Panc1 (cell line): ENCODE results near the gene TMEM14C. TPM values are rescaled to one million over a fixed set of nuclear protein-coding genes. Genes with fewer than 3 reads are reported as not detected.

Experiments
- ATAC-seq: fragments of 200-7000 bp; cut with Tn5 transposase; 2 replicates; pipeline ENCODE4 v1.9.1; 2020; ENCODE audit warnings: mild to moderate bottlenecking, moderate library complexity
- BruUV-seq: library from RNA; stranded (reverse); fragments of 400-500 nt; replicated peaks from 2 replicates; lab custom pipeline; 2021; lab: Mats Ljungman, UMichigan
- CTCF ChIA-PET: fragments of 300-600 bp; sonication (Branson Sonifier 250); formaldehyde crosslinking; loops from one replicate; lab custom pipeline; 2022; ENCODE audit warnings: antibody characterized with exemption; lab: Charles Lee
- POLR2A ChIA-PET: fragments of 300-600 bp; sonication (Branson Sonifier 250); formaldehyde crosslinking; loops from one replicate; lab custom pipeline; 2022; ENCODE audit warnings: antibody characterized with exemption; lab: Charles Lee
- DNase-seq: peaks from one replicate; pipeline ENCODE4 v3.0.0-alpha.2; 2010; ENCODE audit warnings: low read depth, low spot score
- H3K27ac ChIP-seq: 2 replicates; pipeline ENCODE4 v1.5.1; 2011; ENCODE audit warnings: mild to moderate bottlenecking, low read length, inconsistent platforms
- H3K27me3 ChIP-seq: fragments of 200-500 bp; sonication (Bioruptor generic); 2 replicates; pipeline ENCODE4 v1.6.0; 2014; ENCODE audit warnings: low read length, inconsistent platforms; ENCODE audit not compliant: control insufficient read depth, insufficient read depth
- H3K36me3 ChIP-seq: fragments of 200-500 bp; sonication (Bioruptor generic); 2 replicates; pipeline ENCODE4 v1.5.1; 2014; ENCODE audit warnings: inconsistent platforms, mild to moderate bottlenecking, low read length, moderate library complexity; ENCODE audit not compliant: control insufficient read depth, insufficient read depth
- H3K4me1 ChIP-seq: 2 replicates; pipeline ENCODE4 v1.5.1; 2011; ENCODE audit warnings: inconsistent platforms, mild to moderate bottlenecking, low read length, moderate library complexity; ENCODE audit not compliant: control insufficient read depth, insufficient read depth
- H3K4me3 ChIP-seq, 2 experiments: 2 replicates each; pipeline ENCODE4 v1.5.1; 2011 to 2012; ENCODE audit warnings: low read depth in 2 of 2, low read length in 2 of 2, mild to moderate bottlenecking in 2 of 2, inconsistent platforms in 1 of 2, moderate library complexity in 1 of 2
- H3K9me3 ChIP-seq: fragments of 200-500 bp; sonication (Bioruptor generic); 2 replicates; pipeline ENCODE4 v1.5.1; 2014; ENCODE audit warnings: low read depth, mild to moderate bottlenecking, inconsistent platforms, low read length, moderate library complexity; ENCODE audit not compliant: control insufficient read depth, insufficient read depth
- CTCF ChIP-seq: fragments of 450-650 bp; IDR thresholded peaks from 2 replicates; pipeline ENCODE4 v1.5.1; 2017; ENCODE audit warnings: mild to moderate bottlenecking
- POLR2AphosphoS5 ChIP-seq: IDR thresholded peaks from 2 replicates; pipeline ENCODE4 v1.6.1; 2012; ENCODE audit warnings: mild to moderate bottlenecking, low read depth, low read length, moderate library complexity
- REST ChIP-seq, 2 experiments: IDR thresholded peaks; 2 replicates each; pipeline ENCODE4 v1.6.1; 2011 to 2012; ENCODE audit warnings: low read depth in 2 of 2, control low read depth in 1 of 2, low read length in 1 of 2, mild to moderate bottlenecking in 1 of 2, moderate library complexity in 1 of 2; ENCODE audit not compliant: insufficient read depth in 1 of 2
- SIN3A ChIP-seq: IDR thresholded peaks from 2 replicates; pipeline ENCODE4 v1.6.1; 2012; ENCODE audit warnings: low read depth, mild to moderate bottlenecking, low read length, moderate library complexity, borderline replicate concordance; ENCODE audit not compliant: insufficient read depth
- TCF7L2 ChIP-seq: IDR thresholded peaks from 2 replicates; pipeline ENCODE4 v1.6.1; 2011; ENCODE audit warnings: mild to moderate bottlenecking, low read depth, low read length, inconsistent platforms
- in situ Hi-C: cut with HindIII; loops from 2 replicates; pipeline ENCODE4 v1.10.0; 2016; ENCODE audit warnings: low sequenced_read_pairs, low pct_unique_long_range_greater_than_20kb
- intact Hi-C: fragments of 100-400 bp; cut with micrococcal nuclease; formaldehyde crosslinking; loops from one replicate; pipeline ENCODE4 v1.10.0; 2022; ENCODE audit not compliant: unreplicated experiment
- total RNA-seq: library from RNA; stranded (reverse); gene quantifications from one replicate; pipeline ENCODE4 v1.2.1, GENCODE V29; 2021; ENCODE audit not compliant: unreplicated experiment

TMEM14C gene
- total RNA-seq, 1 experiment from 2014 or later = 159 TPM

- CTCF ChIA-PET = no interaction called here
- peaks cover 9% of the 10 kb centered on the region for H3K36me3 ChIP-seq
Measured at GRCh38 chr6:10696655-10697054, 26.2 kb upstream of the TMEM14C start.

GRCh38 chr6:10713962-10714361, 8.9 kb upstream of the TMEM14C start:
- no TSS peak for BruUV-seq
- ChIA-PET POLR2A (no interaction called here), CTCF (no interaction called here)
- H3K36me3 ChIP-seq = peaks cover 9% of the 10 kb centered on the region
- H3K27ac ChIP-seq = peak overlapping the region; percentile 34; the same call in 1 of the 2 replicates
- ATAC-seq (no peak), DNase-seq (no peak)
- in situ Hi-C loops (no loop called here), intact Hi-C loops (loop anchor here (10.0 kb wide), 1 partner anchor 81 kb away; no protein-coding TSS in a partner anchor)
- TF ChIP-seq REST (IDR thresholded peaks at IDR 0.05; ENCODE audit: insufficient read depth in 1 of 2, low read depth in 2 of 2, low read length in 1 of 2) (no peak), POLR2AphosphoS5 (no peak), CTCF (no peak), SIN3A (no peak)
- 0 out of 2 replicates have a peak, but pooled peaks cover 3% of the 10 kb centered on the region for H3K4me1 ChIP-seq
- no peaks in the 10 kb centered on the region for H3K9me3 ChIP-seq
- H3K27me3 ChIP-seq = no peaks in the 10 kb centered on the region
- H3K4me3 ChIP-seq = no peak overlapping the region

More at GRCh38 chr6:10696655-10697054, 26.2 kb upstream of the TMEM14C start:
- ATAC-seq = no peak
- DNase-seq = no peak
- no TSS peak for BruUV-seq
- POLR2A ChIA-PET = no interaction called here
- no peaks in the 10 kb centered on the region for H3K27me3 ChIP-seq
- intact Hi-C loops = loop anchor here (10.0 kb wide), 1 partner anchor 172 kb away; the partner anchor contains the start of gene GCNT2
- H3K9me3 ChIP-seq = no peaks in the 10 kb centered on the region
- H3K27ac ChIP-seq = peak overlapping the region; percentile 98; the same call in 1 of the 2 replicates
- H3K4me3 ChIP-seq = no peak overlapping the region
- in situ Hi-C loops = no loop called here
- peaks cover 20% of the 10 kb centered on the region for H3K4me1 ChIP-seq
- no peak for TF ChIP-seq REST (IDR thresholded peaks at IDR 0.05; ENCODE audit: insufficient read depth in 1 of 2, low read depth in 2 of 2, low read length in 1 of 2)
- no peak for TF ChIP-seq CTCF
- no peak for TF ChIP-seq SIN3A
- no peak for TF ChIP-seq TCF7L2
- TF ChIP-seq POLR2AphosphoS5 = no peak
